ENCODE data around the gene MCFD2.
"Not testable (repeated sequence)": the region's sequence is repeated elsewhere in the genome, so short reads cannot be mapped to it uniquely, and the experiment has no call there.

The MCFD2 gene

GRCh38 chr2:46936566-46936965 is 21.0 kb upstream of the MCFD2 start:
- DNase-seq: peak; percentile 56

DNA sequence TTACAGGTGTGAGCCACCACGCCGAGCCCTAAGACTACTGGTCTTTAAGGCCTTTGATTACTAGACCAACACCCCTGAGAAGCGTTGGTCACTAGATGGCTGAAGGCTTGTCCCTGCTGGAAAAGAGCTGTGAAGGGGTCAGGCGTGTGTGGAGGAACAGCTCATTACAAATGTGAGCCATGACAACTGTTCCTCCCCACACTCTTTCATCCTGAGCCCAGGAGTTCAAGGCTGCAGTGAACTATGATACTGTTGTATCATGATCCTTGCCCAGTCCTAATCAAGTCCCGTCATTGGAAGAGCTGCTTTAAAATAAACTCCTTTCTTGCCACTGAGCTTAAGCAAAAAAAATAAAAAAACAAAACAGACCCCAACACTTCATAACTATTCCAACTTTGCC is 19.5 kb upstream of the MCFD2 start:
- DNase-seq: no peak

DNA sequence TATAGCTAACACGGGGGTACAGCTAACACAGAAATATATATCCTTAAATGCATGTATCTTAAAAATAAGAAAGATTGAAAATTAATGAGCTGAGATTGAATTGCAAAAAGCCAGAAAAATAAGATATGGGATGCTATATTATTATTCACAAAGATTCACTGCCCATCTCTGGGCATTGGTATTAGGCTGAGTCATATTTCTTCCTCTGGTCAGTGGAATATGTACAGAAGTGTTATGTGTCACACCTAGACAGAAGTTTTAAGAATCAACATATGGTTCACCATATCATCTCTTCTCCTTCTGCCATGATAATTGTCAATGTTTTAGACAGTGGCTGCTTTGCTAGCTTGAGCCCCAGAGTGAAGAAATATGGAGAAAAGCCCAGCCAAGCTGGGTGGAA is 14.0 kb upstream of the MCFD2 start:
- DNase-seq: peak; percentile 28

DNA sequence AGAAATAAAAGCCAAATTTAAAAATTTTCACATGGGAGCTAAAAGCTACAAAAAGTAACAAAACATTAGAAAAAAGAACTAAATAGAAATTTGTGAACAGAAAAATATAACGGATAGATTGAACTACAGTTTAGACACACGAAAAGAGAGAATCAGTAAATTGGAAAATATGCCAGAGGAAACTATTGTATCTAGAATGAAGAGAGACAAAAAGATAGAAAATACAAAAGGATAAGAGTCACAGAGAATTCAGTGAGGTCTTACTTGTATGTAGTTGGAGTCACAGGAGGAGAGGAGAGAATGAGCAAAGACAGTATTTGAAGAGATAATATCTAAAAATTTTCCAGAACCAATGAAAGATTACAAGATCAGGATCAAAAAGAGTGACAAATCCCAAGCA is 11.3 kb upstream of the MCFD2 start:
- DNase-seq: no peak

DNA sequence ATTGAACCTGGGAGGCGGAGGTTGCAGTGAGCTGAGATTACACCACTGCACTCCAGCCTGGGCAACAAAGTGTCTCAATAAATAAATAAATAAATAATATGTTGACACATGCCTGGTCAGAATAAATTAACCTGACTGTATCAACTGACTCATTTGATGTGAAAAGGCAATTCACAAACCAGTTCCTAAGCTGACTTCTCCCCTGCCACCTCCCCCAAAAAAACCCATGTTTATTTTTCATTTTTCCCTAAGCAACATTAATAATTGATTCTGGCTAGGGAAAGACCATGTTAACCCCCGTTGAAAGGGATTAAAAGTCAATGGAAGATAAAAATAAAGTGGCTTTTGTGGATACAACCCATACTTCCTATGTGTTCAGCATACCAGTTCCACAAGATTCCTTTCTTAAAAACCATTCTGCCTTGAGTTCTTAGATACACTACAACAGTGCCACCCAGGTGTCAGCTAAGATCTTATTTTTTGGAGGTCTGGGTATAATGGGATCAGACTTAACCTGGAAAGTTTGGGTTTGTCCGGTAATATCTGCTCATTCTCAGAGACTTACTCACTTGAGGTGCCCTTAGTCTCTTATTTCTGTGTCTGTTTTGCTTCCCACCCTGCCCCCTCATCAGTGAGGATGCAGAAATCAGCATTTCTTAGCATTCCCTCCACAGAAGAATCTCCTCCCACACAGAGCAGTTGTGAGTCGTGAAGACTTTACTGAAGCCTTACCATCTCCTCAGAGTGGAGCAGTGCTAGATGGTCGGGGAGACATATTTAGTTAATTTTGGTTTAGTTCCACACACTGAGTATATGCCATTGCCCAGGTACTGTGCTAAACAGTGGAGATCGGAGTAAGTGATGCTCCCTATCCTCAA is 10.1 kb upstream of the MCFD2 start:
- DNase-seq: no peak

DNA sequence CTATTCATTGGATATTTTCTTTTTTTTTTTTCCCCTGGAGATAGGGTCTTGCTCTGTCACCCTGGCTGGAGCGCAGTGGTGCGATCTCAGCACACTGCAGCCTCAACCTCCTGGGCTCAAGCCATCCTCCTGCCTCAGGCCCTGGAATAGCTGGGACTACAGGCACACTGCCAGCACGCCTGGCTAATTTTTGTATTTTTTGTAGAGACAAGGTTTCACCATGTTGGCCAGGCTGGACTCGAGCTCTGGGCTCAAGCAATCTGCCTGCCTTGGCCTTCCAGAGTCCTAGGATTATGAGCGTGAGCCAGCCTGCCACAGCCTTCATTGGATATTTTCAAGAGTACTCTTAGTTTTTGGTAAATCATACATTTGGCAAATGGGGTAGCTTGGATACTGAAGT is 9.0 kb upstream of the MCFD2 start:
- DNase-seq: no peak

DNA sequence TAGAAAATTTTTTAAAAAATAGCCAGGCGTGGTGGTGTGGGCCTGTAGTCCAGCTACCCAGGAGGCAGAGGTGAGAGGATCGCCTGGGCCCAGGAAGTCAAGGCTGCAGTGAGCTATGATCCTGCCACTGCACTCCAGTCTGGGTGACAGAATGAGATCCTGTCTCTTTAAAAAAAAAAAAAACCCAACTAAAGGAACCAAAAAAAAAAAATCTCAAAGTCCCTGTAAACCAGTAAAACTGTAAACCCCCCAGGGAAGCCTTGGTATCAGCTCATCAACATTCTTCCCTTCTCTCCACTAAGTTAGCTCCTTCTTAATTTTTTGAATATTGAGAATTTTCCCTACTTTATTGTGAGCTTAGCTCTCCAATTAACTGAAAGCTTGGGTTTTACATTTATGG is 8.4 kb upstream of the MCFD2 start:
- DNase-seq: no peak

- DNase-seq: peak; percentile 74
Observed at GRCh38 chr2:46923041-46923528, 7.5 kb upstream of the MCFD2 start.

DNA sequence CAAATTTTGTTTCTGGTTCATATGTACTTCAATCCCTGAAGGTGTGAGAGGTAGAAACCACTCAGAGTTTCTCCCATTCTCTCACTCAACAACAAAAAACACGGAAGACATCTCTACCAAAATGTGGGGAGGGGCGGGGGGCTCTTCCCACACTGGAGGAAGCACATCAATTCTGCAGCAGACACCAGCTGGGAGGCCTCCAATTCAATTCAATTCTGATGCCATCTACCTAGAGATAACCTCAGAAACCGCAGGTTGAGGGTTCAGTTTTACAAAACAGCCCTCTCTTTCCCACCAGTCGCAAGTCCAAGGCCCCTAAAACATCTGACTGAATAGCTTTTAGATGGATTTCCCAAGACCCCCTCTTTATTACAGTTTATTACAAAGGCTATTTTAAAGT is 7.0 kb upstream of the MCFD2 start:
- no peak for DNase-seq

GRCh38 chr2:46921676-46922448 is 6.3 kb upstream of the MCFD2 start:
- peak; percentile 71 for DNase-seq

DNA sequence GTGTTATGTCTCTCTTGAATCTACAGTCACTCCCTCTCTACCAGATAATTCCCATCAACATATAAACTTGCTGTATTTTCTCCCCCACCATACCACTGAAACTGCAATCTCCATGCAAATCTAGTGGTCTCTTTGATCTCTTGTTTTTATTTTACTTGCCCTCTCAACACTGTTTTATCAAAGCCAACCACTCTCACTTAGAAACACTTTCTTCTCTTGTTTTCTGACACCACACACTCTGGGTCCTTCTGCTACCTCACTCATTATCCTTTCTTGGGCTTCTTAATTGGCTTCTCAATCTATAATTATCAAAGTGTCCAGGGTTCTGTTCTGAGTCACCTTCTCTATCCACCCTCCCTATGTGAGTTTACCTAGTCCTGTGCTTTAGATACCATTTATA is 2.0 kb upstream of the MCFD2 start:
- DNase-seq: no peak

GRCh38 chr2:46915811-46916630 is 415 bp upstream of the MCFD2 start:
- peak; percentile 92 for DNase-seq

DNA sequence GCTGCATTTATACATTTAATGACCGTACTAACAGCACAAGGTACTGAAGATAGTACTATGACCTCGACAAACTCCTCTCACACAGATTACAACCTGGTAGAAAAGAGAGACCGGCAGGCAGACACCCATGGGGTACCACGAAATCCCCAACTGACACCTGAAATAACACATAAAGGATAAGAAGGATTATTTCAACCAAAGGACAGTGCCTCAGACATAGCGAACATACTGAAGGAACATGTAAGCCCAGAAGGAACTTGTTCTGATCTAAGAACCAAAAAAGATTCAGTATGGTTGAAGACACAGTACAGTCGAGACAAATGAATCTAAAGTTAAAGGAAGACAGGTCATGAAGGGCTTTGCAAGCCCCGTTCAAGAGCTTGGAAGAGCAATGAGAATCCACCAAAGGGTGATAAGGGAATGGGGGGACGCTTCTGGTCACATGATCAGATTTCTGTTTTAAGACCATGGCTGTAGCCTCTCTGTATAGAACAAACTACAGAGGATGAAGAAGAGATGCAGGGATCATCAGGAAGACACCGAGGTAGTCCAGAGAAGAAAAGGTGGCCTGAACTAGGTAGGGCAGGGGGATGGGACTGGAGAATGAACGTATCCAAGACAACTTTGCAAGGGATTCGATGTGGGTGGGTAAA is 902 bp downstream of the MCFD2 start:
- peak; percentile 15 for DNase-seq

DNA sequence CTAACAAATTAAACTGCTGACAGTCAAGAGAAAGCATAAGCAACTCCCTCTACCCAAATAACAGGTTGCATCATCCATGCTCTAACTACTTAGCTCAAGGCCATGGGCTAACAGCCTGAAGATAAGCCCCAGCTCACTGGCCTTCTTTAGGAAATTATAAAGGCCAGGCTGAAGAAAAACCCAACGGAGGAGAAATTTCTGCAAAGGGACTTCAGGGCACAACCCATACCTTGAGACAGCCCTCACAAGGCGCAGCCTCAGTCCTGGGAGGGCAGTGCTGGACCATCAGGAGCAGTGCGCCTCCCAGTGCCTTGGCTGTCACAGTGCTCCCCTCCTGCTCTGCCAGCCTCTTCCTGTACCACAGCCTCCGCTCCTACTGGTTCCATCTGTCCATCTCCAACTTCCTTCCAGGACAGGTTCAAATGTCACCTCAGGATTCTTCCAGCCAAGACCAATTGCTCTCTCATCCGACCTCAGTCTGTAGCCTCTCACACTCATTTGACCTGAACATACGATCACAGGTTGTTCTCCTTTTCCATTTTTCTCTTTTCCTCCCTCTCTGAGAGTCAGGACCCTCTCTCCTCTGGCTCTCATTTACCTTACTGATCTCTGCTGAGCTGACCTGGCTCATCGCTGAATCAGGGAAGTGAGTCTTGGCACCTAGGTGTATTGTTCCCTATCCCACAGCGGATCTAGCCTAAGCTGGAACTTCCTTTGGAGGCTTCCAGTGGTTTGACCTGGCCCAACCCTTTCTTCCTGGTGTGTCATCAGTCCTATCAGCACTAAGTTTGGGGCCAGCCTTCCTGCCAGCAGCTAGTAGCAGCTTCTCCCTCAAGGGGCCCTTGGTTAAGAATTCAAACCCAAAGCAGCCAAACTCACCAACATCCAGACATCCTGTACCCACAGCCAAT is 1.9 kb downstream of the MCFD2 start:
- DNase-seq: peak; percentile 81

DNA sequence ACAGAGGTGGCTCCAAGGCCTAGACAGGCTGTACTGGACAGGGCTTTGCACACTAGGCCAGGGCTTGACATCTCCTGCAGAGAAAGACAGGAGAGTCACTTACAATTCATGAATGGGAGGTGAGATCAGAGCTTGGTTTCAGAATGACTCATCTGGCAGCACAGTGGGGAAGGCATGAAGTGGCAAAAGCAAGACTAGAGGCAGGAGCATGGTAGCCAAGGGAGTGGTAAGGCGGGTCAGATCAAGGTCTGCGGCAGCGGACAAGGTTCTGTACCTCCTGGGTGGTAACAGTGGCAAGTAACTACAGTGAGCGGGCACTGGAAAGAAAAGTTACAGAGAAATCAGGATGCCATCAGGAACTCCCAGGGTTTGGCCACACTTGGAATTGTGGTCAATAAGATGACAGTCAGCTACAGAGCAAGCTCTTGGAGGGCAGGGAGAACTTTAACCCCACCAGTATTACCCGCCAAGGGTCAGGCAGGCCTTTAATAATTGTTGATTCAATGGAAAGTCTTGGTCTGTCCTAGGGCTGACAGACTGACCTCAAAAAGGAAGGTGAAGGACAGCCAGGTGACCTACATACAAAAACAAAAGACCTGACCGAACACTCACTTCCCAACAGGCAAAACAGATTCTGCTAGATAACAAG is 5.7 kb downstream of the MCFD2 start:
- DNase-seq: peak; percentile 91

- no peak for DNase-seq
Observed at GRCh38 chr2:46909150-46909549, 6.5 kb downstream of the MCFD2 start.

DNA sequence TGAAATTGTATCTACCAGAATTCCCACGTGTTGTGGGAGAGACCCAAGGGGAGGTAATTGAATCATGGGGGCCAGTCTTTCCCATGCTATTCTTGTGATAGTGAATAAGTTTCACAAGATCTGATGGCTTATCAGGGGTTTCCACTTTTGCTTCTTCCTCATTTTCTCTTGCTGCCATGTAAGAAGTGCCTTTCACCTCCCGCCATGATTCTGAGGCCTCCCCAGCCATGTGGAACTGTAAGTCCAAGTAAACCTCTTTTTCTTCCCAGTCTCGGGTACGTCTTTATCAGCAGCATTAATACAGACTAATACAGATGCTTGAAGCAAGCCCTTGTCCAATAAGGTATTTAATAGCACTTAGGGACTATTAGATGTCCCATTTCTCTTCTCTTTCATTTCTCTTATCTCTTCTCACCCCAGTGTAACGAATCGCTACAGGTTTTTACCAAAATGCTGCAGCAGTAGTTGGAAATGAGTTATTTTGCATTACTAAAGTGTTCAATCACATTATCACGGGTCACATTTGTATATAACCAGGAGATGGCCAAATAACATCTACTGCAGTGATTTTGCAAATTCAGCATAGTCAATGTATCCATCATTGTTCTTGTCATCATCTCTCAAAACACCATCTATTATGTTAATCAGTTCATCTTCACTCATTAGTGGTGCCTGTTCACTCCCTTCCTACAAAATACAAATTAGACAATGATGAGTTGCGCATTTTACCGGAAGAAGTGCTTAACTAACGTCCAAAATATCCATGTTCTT is 10.5 kb downstream of the MCFD2 start:
- not testable (repeated sequence) for DNase-seq

DNA sequence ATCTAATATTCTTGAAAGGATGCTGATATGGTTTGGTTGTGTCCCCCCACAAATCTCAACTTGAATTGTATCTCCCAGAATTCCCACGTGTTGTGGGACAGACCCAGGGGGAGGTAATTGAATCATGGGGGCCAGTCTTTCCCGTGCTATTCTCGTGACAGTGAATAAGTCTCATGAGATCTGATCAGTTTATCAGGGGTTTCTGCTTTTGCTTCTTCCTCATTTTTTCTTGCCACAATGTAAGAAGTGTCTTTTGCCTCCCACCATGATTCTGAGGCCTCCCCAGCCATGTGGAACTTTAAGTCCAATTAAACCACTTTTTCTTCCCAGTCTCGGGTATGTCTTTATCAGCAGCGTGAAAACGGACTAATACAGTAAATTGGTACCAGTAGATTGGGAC is 12.6 kb downstream of the MCFD2 start:
- not testable (repeated sequence) for DNase-seq

DNA sequence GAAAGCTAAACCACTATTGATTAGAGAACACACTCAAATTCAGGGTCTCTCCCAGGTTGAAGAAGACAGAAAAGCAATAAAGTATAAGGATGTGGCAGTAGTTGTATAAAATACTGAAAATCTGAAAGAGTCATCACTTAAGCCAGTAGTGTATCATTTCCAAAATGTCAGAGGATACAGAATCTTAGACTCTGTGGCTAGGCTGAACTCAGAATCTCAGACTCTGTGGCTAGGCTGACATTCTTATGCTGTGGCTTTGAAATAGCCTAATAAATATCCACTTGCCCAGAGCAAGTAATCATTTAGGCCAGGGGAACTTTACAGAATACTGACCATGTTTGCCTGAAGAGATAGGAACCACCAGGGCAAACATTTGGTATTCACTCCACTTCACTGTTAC is 13.1 kb downstream of the MCFD2 start:
- DNase-seq: no peak

GRCh38 chr2:46901611-46902010 is 14.0 kb downstream of the MCFD2 start:
- no peak for DNase-seq
